HL-60 (cell line): ENCODE data around the gene ELMO1.

Source experiments
- DNase-seq, 2 experiments: peaks; one replicate each; pipeline ENCODE4 v3.0.0-alpha.2; 2010 to 2020; ENCODE audit warnings: low read depth in 1 of 2, low spot score in 1 of 2
- H3K27ac ChIP-seq: fragments of 250-450 bp; sonication (Bioruptor Pico); replicated peaks from 2 replicates; pipeline ENCODE4 v1.5.1; 2020; ENCODE audit warnings: mild to moderate bottlenecking, moderate library complexity
- H3K27me3 ChIP-seq: fragments of 250-450 bp; sonication (Bioruptor Pico); 2 replicates; pipeline ENCODE4 v1.5.1; 2021; ENCODE audit warnings: mild to moderate bottlenecking, moderate library complexity; ENCODE audit not compliant: insufficient read depth, poor library complexity, severe bottlenecking
- H3K4me3 ChIP-seq: replicated peaks from 2 replicates; pipeline ENCODE4 v1.5.1; 2011; ENCODE audit warnings: mild to moderate bottlenecking, control low read depth, low read length; ENCODE audit not compliant: insufficient read depth
- CTCF ChIP-seq: IDR thresholded peaks from one replicate; pipeline ENCODE4 v1.5.1; 2011; ENCODE audit warnings: low read length, control low read depth, inconsistent platforms; ENCODE audit not compliant: insufficient read depth
- GABPA ChIP-seq: IDR thresholded peaks from 2 replicates; pipeline ENCODE4 v1.6.1; 2012; ENCODE audit warnings: low read depth
- POLR2AphosphoS5 ChIP-seq: IDR thresholded peaks from 2 replicates; pipeline ENCODE4 v1.6.1; 2012; ENCODE audit warnings: low read depth
- REST ChIP-seq: IDR thresholded peaks from 2 replicates; pipeline ENCODE4 v1.6.1; 2012; ENCODE audit warnings: low read depth; ENCODE audit not compliant: insufficient replicate concordance
- SPI1 ChIP-seq: IDR thresholded peaks from 2 replicates; pipeline ENCODE4 v1.6.1; 2012; ENCODE audit warnings: low read depth, mild to moderate bottlenecking, borderline replicate concordance

ELMO1 gene

GRCh38 chr7:37105762-37106161, 342.9 kb downstream of the ELMO1 start:
- no peak for TF ChIP-seq POLR2AphosphoS5
- TF ChIP-seq CTCF: no peak
- no peak for TF ChIP-seq SPI1
- TF ChIP-seq REST: no peak
- no peak for TF ChIP-seq GABPA
- H3K4me3 ChIP-seq: no peak overlapping the region
- no peak for DNase-seq
- H3K27ac ChIP-seq: no peak overlapping the region
- no peaks in the 10 kb centered on the region for H3K27me3 ChIP-seq

- no peak overlapping the region for H3K4me3 ChIP-seq
- H3K27me3 ChIP-seq: no peaks in the 10 kb centered on the region
- DNase-seq: no peak
- no peak for TF ChIP-seq REST
- TF ChIP-seq POLR2AphosphoS5: no peak
- no peak for TF ChIP-seq CTCF
- TF ChIP-seq SPI1: no peak
- no peak for TF ChIP-seq GABPA
- no peak overlapping the region for H3K27ac ChIP-seq
These were observed 343.7 kb downstream of the ELMO1 start for GRCh38 chr7:37104822-37105518.

- H3K4me3 ChIP-seq: no peak overlapping the region
- TF ChIP-seq GABPA: no peak
- TF ChIP-seq REST: peak; percentile 81
- no peak for TF ChIP-seq CTCF
- TF ChIP-seq SPI1: no peak
- no peak for TF ChIP-seq POLR2AphosphoS5
- no peak for DNase-seq
- H3K27ac ChIP-seq: no peak overlapping the region
- H3K27me3 ChIP-seq: no peaks in the 10 kb centered on the region
These were observed 346.0 kb downstream of the ELMO1 start for GRCh38 chr7:37102518-37103137.
